ENCODE results near the gene CAP2.
"Not testable (repeated sequence)": the region's sequence is repeated elsewhere in the genome, so short reads cannot be mapped to it uniquely, and the experiment has no call there.

Gene CAP2

GRCh38 chr6:17397764-17398194 is 4.4 kb downstream of the CAP2 start:
- H3K9ac ChIP-seq (ENCODE audit: low read length): no peak overlapping the region
- H4K20me1 ChIP-seq (ENCODE audit: insufficient read depth, low read length): no peaks in the 10 kb centered on the region
- no peaks in the 10 kb centered on the region for H3K4me1 ChIP-seq (ENCODE audit: insufficient read depth, low read length, severe bottlenecking)
- no peaks in the 10 kb centered on the region for H3K79me2 ChIP-seq (ENCODE audit: insufficient read depth, low read length)
- no peak overlapping the region for H3K4me2 ChIP-seq (ENCODE audit: low read length)
- H3K27ac ChIP-seq (ENCODE audit: low read depth, low read length, poor library complexity, severe bottlenecking): no peak overlapping the region
- H3K4me3 ChIP-seq (ENCODE audit: low read depth, low read length, poor library complexity, severe bottlenecking): no peak overlapping the region
- H2AFZ ChIP-seq (ENCODE audit: low read length): no peak overlapping the region
- H3K27me3 ChIP-seq (ENCODE audit: insufficient read depth, low read length): no peaks in the 10 kb centered on the region
- H3F3A ChIP-seq (ENCODE audit: insufficient read depth, low read length): no peaks in the 10 kb centered on the region
- H3K9me3 ChIP-seq (ENCODE audit: low read length): no peaks in the 10 kb centered on the region
- H3K9me2 ChIP-seq (ENCODE audit: low read depth, low read length): no peaks in the 10 kb centered on the region
- no peaks in the 10 kb centered on the region for H3K36me3 ChIP-seq (ENCODE audit: insufficient read depth, low read length)
- TF ChIP-seq CTCF (IDR thresholded peaks at IDR 0.05; ENCODE audit: low read length): no peak

GRCh38 chr6:17405181-17405943 is 12.0 kb downstream of the CAP2 start:
- not testable (repeated sequence) for H3K79me2 ChIP-seq (ENCODE audit: insufficient read depth, low read length); H3K4me3 ChIP-seq (ENCODE audit: low read depth, low read length, poor library complexity, severe bottlenecking); H3K4me2 ChIP-seq (ENCODE audit: low read length); H3K27ac ChIP-seq (ENCODE audit: low read depth, low read length, poor library complexity, severe bottlenecking); H3K36me3 ChIP-seq (ENCODE audit: insufficient read depth, low read length); H3F3A ChIP-seq (ENCODE audit: insufficient read depth, low read length); H3K4me1 ChIP-seq (ENCODE audit: insufficient read depth, low read length, severe bottlenecking); H3K9me2 ChIP-seq (ENCODE audit: low read depth, low read length); H2AFZ ChIP-seq (ENCODE audit: low read length); H4K20me1 ChIP-seq (ENCODE audit: insufficient read depth, low read length); H3K27me3 ChIP-seq (ENCODE audit: insufficient read depth, low read length); H3K9me3 ChIP-seq (ENCODE audit: low read length); H3K9ac ChIP-seq (ENCODE audit: low read length)

GRCh38 chr6:17405944-17406245 is 12.5 kb downstream of the CAP2 start:
- H3K27me3 ChIP-seq (ENCODE audit: insufficient read depth, low read length): no peaks in the 10 kb centered on the region
- H3F3A ChIP-seq (ENCODE audit: insufficient read depth, low read length): no peaks in the 10 kb centered on the region
- H3K4me2 ChIP-seq (ENCODE audit: low read length): no peak overlapping the region
- no peak overlapping the region for H3K27ac ChIP-seq (ENCODE audit: low read depth, low read length, poor library complexity, severe bottlenecking)
- H3K9ac ChIP-seq (ENCODE audit: low read length): no peak overlapping the region
- H3K36me3 ChIP-seq (ENCODE audit: insufficient read depth, low read length): no peaks in the 10 kb centered on the region
- H3K9me2 ChIP-seq (ENCODE audit: low read depth, low read length): no peaks in the 10 kb centered on the region
- H2AFZ ChIP-seq (ENCODE audit: low read length): no peak overlapping the region
- no peaks in the 10 kb centered on the region for H3K79me2 ChIP-seq (ENCODE audit: insufficient read depth, low read length)
- H4K20me1 ChIP-seq (ENCODE audit: insufficient read depth, low read length): no peaks in the 10 kb centered on the region
- no peak for TF ChIP-seq EZH2 (IDR thresholded peaks at IDR 0.05; ENCODE audit: borderline replicate concordance, low read length)
- TF ChIP-seq CTCF (IDR thresholded peaks at IDR 0.05; ENCODE audit: low read length): no peak
- no peak overlapping the region for H3K4me3 ChIP-seq (ENCODE audit: low read depth, low read length, poor library complexity, severe bottlenecking)
- no peaks in the 10 kb centered on the region for H3K9me3 ChIP-seq (ENCODE audit: low read length)
- no peaks in the 10 kb centered on the region for H3K4me1 ChIP-seq (ENCODE audit: insufficient read depth, low read length, severe bottlenecking)

- H2AFZ ChIP-seq (ENCODE audit: low read length): no peak overlapping the region
- no peak overlapping the region for H3K9ac ChIP-seq (ENCODE audit: low read length)
- H3K9me3 ChIP-seq (ENCODE audit: low read length): no peaks in the 10 kb centered on the region
- no peak overlapping the region for H3K27ac ChIP-seq (ENCODE audit: low read depth, low read length, poor library complexity, severe bottlenecking)
- no peak for TF ChIP-seq CTCF (IDR thresholded peaks at IDR 0.05; ENCODE audit: low read length)
- TF ChIP-seq EZH2 (IDR thresholded peaks at IDR 0.05; ENCODE audit: borderline replicate concordance, low read length): no peak
- H3K36me3 ChIP-seq (ENCODE audit: insufficient read depth, low read length): no peaks in the 10 kb centered on the region
- no peaks in the 10 kb centered on the region for H3K79me2 ChIP-seq (ENCODE audit: insufficient read depth, low read length)
- no peaks in the 10 kb centered on the region for H3K27me3 ChIP-seq (ENCODE audit: insufficient read depth, low read length)
- H3K4me2 ChIP-seq (ENCODE audit: low read length): no peak overlapping the region
- H3K4me3 ChIP-seq (ENCODE audit: low read depth, low read length, poor library complexity, severe bottlenecking): no peak overlapping the region
- no peaks in the 10 kb centered on the region for H3K9me2 ChIP-seq (ENCODE audit: low read depth, low read length)
- no peaks in the 10 kb centered on the region for H3K4me1 ChIP-seq (ENCODE audit: insufficient read depth, low read length, severe bottlenecking)
- no peaks in the 10 kb centered on the region for H4K20me1 ChIP-seq (ENCODE audit: insufficient read depth, low read length)
- H3F3A ChIP-seq (ENCODE audit: insufficient read depth, low read length): no peaks in the 10 kb centered on the region
Observed at GRCh38 chr6:17408081-17408480, 14.7 kb downstream of the CAP2 start.

Data from OCI-LY1 (cell line).